MM.1S (cell line): ENCODE measurements around the gene ACTN1.

ENCODE experiments used
- DNase-seq: peaks from one replicate; pipeline ENCODE4 v3.0.0-alpha.2; 2015
- H2AFZ ChIP-seq: fragments of 300-600 bp; sonication (generic); 2 replicates; pipeline ENCODE4 v1.6.0; 2016; ENCODE audit warnings: antibody characterized with exemption, low read length
- H3F3A ChIP-seq: fragments of 300-600 bp; sonication (generic); 2 replicates; pipeline ENCODE4 v1.6.1; 2016; ENCODE audit warnings: mild to moderate bottlenecking, antibody characterized with exemption, low read length, moderate library complexity, mixed read lengths; ENCODE audit not compliant: insufficient read depth
- H3K27ac ChIP-seq: fragments of 300-600 bp; sonication (generic); 2 replicates; pipeline ENCODE4 v1.5.1; 2016; ENCODE audit warnings: mild to moderate bottlenecking, low read length
- H3K27me3 ChIP-seq: fragments of 300-600 bp; sonication (generic); replicated peaks from 2 replicates; pipeline ENCODE4 v1.6.0; 2016; ENCODE audit warnings: low read length; ENCODE audit not compliant: insufficient read depth
- H3K36me3 ChIP-seq: fragments of 300-600 bp; sonication (generic); replicated peaks from 2 replicates; pipeline ENCODE4 v1.6.1; 2016; ENCODE audit warnings: mild to moderate bottlenecking, low read length, mixed read lengths; ENCODE audit not compliant: insufficient read depth
- H3K4me1 ChIP-seq: fragments of 300-600 bp; sonication (generic); 2 replicates; pipeline ENCODE4 v1.6.1; 2016; ENCODE audit warnings: low read length, mixed read lengths
- H3K4me2 ChIP-seq: fragments of 300-600 bp; sonication (generic); 2 replicates; pipeline ENCODE4 v1.6.0; 2016; ENCODE audit warnings: low read depth, low read length
- H3K4me3 ChIP-seq: fragments of 300-600 bp; sonication (generic); 2 replicates; pipeline ENCODE4 v1.5.1; 2016; ENCODE audit warnings: low read length, mixed read lengths
- H3K79me2 ChIP-seq: fragments of 300-600 bp; sonication (generic); 2 replicates; pipeline ENCODE4 v1.6.1; 2016; ENCODE audit warnings: mixed run types, low read length, mixed read lengths
- H3K9ac ChIP-seq: fragments of 300-600 bp; sonication (generic); 2 replicates; pipeline ENCODE4 v1.6.1; 2016; ENCODE audit warnings: low read length, mixed read lengths
- H3K9me2 ChIP-seq: fragments of 300-600 bp; sonication (generic); replicated peaks from 2 replicates; pipeline ENCODE4 v1.6.1; 2016; ENCODE audit warnings: mild to moderate bottlenecking, low read length, mixed read lengths; ENCODE audit not compliant: insufficient read depth
- H3K9me3 ChIP-seq: fragments of 300-600 bp; sonication (generic); replicated peaks from 2 replicates; pipeline ENCODE4 v1.6.1; 2016; ENCODE audit warnings: mild to moderate bottlenecking, low read length, mixed read lengths; ENCODE audit not compliant: insufficient read depth
- H4K20me1 ChIP-seq: fragments of 300-600 bp; sonication (generic); 2 replicates; pipeline ENCODE4 v1.6.1; 2016; ENCODE audit warnings: mild to moderate bottlenecking, low read length, moderate library complexity, mixed read lengths; ENCODE audit not compliant: insufficient read depth
- EZH2 ChIP-seq: fragments of 300-600 bp; sonication (generic); optimal IDR thresholded peaks from 2 replicates; pipeline ENCODE3; 2017; ENCODE audit warnings: low read depth, mild to moderate bottlenecking, antibody characterized with exemption, low read length, mixed read lengths
- EZH2phosphoT487 ChIP-seq: fragments of 300-600 bp; sonication (generic); IDR thresholded peaks from 2 replicates; pipeline ENCODE4 v1.6.1; 2018; ENCODE audit warnings: antibody characterized with exemption, low read length
- TF ChIP-seq, protein P1 (sequence below): fragments of 300-600 bp; sonication (generic); IDR thresholded peaks from 2 replicates; pipeline ENCODE4 v1.5.1; 2016; ENCODE audit warnings: antibody characterized with exemption, low read length, mixed read lengths

ACTN1 gene

GRCh38 chr14:68910540-68910939 lies 68.6 kb downstream of the ACTN1 start:
- Histone ChIP-seq H3K9me3 (no peaks in the 10 kb centered on the region), H4K20me1 (no peaks in the 10 kb centered on the region), H3K4me1 (no peaks in the 10 kb centered on the region), H3F3A (no peaks in the 10 kb centered on the region), H3K4me3 (no peak overlapping the region), H3K4me2 (no peak overlapping the region), H3K27ac (no peak overlapping the region), H3K27me3 (no peaks in the 10 kb centered on the region), H3K9me2 (no peaks in the 10 kb centered on the region), H3K79me2 (no peaks in the 10 kb centered on the region), H2AFZ (no peak overlapping the region), H3K36me3 (no peaks in the 10 kb centered on the region), H3K9ac (no peak overlapping the region)
- no peak for DNase-seq
- TF ChIP-seq, protein P1, sequence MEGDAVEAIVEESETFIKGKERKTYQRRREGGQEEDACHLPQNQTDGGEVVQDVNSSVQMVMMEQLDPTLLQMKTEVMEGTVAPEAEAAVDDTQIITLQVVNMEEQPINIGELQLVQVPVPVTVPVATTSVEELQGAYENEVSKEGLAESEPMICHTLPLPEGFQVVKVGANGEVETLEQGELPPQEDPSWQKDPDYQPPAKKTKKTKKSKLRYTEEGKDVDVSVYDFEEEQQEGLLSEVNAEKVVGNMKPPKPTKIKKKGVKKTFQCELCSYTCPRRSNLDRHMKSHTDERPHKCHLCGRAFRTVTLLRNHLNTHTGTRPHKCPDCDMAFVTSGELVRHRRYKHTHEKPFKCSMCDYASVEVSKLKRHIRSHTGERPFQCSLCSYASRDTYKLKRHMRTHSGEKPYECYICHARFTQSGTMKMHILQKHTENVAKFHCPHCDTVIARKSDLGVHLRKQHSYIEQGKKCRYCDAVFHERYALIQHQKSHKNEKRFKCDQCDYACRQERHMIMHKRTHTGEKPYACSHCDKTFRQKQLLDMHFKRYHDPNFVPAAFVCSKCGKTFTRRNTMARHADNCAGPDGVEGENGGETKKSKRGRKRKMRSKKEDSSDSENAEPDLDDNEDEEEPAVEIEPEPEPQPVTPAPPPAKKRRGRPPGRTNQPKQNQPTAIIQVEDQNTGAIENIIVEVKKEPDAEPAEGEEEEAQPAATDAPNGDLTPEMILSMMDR: no peak
- TF ChIP-seq EZH2phosphoT487 (no peak), EZH2 (no peak)

GRCh38 chr14:68908803-68909202 lies 70.3 kb downstream of the ACTN1 start:
- no peak overlapping the region for H3K4me2 ChIP-seq
- H3K9ac ChIP-seq: no peak overlapping the region
- H3K4me3 ChIP-seq: no peak overlapping the region
- DNase-seq: no peak
- no peaks in the 10 kb centered on the region for H4K20me1 ChIP-seq
- no peak overlapping the region for H3K27ac ChIP-seq
- H3K9me2 ChIP-seq: no peaks in the 10 kb centered on the region
- no peaks in the 10 kb centered on the region for H3K9me3 ChIP-seq
- H3K79me2 ChIP-seq: no peaks in the 10 kb centered on the region
- no peaks in the 10 kb centered on the region for H3K4me1 ChIP-seq
- H3K27me3 ChIP-seq: no peaks in the 10 kb centered on the region
- no peaks in the 10 kb centered on the region for H3F3A ChIP-seq
- H2AFZ ChIP-seq: no peak overlapping the region
- no peaks in the 10 kb centered on the region for H3K36me3 ChIP-seq
- TF ChIP-seq, protein P1: no peak
- TF ChIP-seq EZH2 (no peak), EZH2phosphoT487 (no peak)

DNA sequence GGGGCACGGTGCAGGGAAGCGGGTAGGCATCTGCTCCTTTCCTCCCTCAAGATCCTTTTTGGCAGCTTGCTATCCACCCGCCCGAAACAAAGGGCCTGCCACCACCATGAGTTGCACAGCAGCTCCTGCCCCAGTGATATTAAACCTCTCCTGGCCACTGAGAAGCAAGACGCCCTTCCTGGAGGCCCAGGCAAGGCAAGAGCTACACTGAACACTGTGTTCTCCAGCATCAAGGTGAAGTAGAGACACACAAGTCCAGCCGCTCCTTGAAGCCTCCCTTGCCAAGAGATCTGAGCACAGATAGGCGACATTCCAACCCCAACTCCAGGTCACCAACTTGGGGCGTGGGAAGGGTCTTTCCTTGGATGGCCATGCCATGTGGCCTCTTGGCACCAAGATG lies 70.9 kb downstream of the ACTN1 start:
- Histone ChIP-seq H3K4me1 (no peaks in the 10 kb centered on the region), H3K36me3 (no peaks in the 10 kb centered on the region), H3K9ac (no peak overlapping the region), H4K20me1 (no peaks in the 10 kb centered on the region), H3K4me3 (no peak overlapping the region), H3K4me2 (no peak overlapping the region), H3F3A (no peaks in the 10 kb centered on the region), H3K9me3 (no peaks in the 10 kb centered on the region), H3K79me2 (no peaks in the 10 kb centered on the region), H2AFZ (no peak overlapping the region), H3K27me3 (no peaks in the 10 kb centered on the region), H3K9me2 (no peaks in the 10 kb centered on the region), H3K27ac (no peak overlapping the region)
- no peak for DNase-seq
- TF ChIP-seq EZH2: no peak
- TF ChIP-seq, protein P1: no peak
- TF ChIP-seq EZH2phosphoT487: no peak
